Measurements from ENCODE around the gene THEMIS.

Gene THEMIS

DNA sequence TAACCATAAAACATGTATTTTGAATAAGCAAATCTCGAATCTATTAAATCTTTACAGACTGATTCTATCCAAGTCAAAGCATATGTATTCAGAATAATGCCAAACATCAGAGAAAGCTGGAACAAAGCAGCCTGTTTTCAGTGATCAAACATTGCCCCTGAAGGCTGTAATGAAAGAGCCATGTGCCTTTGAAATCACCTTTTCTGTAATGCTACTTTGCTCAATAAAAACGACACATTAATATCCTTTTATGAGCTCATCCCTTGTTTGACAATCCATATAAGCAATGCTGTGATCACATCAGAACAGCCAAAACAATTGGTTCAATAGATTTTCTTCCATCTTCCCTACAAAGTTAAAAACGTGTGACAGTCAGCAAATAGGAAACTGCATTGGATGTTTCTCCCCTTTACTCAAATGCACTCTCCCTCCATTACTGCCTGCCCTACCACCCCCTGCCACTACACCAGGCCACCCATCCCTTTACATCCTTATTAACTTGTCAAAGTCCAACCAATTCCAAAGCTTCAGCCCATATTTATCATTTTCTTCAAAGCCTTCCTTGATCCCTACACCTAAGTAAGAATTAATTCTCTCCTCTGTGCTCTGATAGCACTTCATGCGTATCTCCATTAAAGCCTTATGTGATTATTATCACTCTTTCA lies 42.0 kb downstream of the THEMIS start:
- no peak for DNase-seq (ENCODE audit: low read depth)

DNA sequence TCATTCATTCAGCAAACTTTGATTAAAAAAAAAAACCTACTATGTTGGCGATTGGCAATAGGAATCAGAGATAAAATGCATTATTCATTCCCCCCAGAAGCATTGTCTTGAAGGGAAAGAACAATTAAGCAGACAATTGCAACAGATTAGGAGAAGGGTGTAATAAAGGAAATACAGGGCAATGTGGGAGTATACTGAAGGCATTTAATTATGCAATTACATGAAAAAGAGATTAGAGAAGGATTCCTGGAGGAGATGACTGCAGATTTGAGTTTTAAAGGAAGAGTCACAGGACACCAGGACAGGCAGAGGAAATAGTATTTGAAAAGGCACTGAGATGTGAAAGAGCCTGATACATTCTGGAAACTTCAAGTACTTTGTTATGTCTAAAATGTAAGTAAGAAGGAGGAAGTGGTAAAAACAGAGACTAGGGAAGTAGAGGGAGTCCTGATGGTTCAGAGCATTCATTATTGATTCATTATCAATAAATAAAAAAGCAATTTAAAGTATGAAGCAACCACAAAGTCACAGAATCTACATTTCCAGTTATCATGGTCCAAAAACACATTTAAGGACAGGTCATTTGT lies 43.7 kb downstream of the THEMIS start:
- no peak for DNase-seq (ENCODE audit: low read depth)

DNA sequence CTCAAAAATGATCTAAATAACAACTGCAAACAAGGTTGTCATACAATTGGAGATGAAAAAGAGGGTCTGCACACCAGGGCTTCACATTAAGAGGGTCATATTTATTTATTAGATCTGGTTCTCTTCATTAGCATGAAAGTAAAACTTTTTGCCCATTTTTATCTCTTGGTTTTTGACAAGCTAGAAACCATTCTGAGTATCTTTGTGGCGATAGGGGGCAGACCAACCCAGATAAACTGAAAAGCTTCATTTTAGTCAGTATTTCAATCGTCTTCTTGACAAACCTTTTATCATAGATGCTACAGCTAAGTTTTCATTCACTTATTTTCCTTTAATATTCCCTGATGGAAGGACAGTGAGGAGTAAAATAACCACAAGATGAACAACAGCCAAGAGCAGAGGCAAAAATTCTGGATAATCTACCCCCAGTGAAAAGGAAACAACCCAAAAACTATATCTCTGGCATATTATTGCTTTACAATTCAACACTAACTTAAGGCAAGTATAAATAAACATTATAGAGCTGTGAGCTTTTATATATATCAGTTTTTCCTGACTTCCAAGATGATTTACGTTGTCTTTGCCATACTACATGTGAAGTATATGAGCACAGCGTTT lies 45.2 kb downstream of the THEMIS start:
- DNase-seq (ENCODE audit: low read depth), result peak; percentile 13

DNA sequence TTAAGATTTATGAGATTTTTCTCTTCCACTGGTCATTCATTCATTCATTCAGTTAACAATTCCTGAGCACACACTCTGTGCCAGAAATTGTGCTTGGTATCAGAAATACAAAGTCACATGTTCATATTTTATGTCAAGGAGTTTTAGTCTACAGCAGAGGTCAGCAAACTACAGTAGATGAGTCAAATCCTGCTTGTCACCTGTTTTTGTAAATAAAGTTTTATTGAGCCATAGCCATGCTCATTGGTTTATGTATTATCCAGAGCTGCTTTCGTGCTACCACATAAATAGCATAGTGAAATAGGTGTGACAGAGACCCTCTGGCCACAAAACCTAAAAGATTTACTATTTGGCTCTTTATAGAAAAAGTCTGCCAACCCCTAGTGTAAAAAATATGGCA lies 46.8 kb downstream of the THEMIS start:
- DNase-seq (ENCODE audit: low read depth), result no peak

DNA sequence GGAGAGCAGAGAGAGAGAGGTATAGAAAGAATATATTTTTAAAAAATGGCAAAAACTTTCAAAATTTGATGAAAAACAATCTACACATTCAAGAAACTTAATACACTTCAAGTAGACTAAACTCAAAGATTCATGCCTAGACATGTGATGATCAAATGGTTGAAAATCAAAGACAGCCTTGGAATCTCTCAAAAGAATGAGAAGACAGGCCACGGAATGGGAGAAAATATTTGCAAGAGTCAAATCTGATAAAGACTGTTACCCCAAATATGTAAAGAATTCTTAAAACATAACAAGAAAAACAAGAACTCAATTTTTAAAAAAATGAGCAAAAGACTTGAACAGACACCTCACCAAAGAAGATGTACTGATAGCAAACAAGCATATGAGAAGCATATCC lies 49.7 kb downstream of the THEMIS start:
- no peak for DNase-seq (ENCODE audit: low read depth)

DNA sequence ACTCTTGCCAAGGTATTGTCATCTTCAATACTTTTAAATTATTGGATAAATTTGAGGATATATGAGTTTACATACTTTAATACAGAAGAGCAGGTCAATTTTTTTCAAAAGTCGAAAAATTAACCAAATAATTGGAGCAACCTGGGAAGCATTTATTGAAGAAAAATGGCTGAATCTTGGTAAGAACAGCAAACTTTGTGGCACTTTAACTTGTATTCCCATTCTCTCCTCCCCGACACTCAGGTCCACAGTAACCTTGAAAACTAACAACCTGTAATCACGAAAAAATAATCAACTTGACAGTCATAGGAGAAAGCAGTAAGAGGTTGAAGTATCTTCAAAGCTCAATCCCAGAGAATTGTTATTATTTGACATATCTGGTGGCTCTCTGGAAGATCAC lies 55.6 kb downstream of the THEMIS start:
- no peak for DNase-seq (ENCODE audit: low read depth)

DNA sequence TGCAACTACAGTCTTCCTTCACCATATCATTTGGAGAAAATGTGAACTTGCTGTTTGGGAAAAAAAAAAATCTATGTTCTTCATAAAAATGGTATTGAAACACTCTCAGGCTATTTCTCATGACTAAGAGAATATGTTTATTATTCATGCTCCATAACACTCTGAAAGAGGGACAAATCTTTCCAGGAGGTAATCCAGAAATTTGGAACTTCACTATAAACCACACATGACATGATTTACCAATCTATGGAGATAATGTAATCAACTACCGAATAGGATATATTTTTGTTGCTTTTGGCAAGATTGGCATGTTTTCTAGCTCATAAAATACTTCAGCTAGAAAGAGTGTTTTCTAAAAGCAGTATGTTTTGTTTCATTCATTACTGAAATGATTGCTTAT lies 56.3 kb downstream of the THEMIS start:
- DNase-seq (ENCODE audit: low read depth), result no peak

DNA sequence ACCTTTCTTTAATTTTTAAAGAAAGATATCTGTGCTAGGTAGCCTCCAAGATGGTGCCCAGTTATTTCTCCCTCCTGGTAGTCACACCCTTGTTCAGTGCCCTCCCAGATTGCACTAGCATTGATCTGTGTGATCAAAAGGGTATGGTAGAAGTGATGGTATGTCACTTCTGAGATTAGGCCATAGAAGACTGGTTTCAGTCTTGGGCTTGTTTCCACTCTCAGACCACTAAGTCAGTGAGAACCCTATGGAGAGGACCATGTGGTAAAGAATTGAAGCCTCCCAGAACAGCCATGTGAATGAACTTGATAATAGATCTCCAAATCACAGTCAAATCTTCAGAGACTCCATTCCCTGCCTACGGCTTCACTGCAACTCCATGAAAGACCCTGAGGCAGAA lies 57.3 kb downstream of the THEMIS start:
- no peak for DNase-seq (ENCODE audit: low read depth)

DNA sequence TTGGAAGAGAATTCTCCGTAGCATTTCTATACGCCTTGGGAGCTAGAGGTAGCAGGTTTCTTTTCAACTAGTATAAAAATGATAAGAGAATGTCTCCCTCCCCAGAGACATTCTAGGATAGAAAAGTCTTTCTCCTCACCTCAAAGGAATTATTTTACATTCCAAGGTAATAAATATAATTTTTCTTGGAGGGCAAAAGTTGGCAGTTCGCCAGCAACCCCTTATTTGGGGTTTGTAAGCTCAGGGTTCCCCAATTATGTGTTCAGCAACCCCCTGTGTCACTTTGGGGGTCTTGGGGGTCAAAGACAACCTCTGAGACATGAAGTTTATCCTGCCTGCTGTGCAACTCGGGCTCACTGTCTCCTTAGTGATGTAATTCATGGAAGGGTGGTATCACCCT lies 58.3 kb downstream of the THEMIS start:
- DNase-seq (ENCODE audit: low read depth), result no peak

DNA sequence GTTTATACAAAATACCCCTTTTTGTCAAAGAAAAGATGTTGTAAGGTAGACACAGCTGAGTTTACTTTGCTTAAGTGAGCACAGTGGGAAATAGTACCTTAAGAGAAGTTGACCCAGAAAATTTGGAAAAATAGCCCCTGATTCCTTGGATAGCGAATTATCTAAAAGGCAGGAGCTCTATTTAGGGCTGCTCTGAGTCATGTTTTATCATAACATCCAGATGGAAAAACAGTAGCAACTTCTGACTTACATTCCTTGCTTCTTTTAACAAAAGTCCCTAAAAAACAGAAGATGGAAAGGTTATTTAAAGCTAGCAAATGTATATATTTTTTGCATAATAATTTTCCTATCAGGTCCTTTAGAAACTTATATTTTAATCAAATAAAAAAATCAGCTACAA lies 59.0 kb downstream of the THEMIS start:
- no peak for DNase-seq (ENCODE audit: low read depth)

DNA sequence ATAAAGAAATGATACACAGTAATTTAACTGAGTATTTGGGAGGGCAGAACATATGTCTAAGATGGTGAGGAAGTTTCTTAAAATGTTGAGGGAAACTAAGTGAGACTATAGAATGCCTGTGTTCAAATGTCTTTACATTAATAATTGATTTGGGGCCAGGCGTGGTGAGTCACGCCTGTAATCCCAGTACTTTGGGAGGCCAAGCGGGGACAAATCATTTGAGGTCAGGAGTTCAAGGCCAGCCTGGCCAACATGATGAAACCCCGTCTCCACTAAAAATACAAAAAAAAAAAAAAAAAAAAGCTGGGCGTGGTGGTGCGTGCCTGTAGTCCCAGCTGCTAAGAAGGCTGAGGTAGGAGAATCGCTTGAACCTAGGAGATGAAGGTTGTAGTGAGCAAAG lies 66.7 kb downstream of the THEMIS start:
- DNase-seq (ENCODE audit: low read depth), result no peak

DNA sequence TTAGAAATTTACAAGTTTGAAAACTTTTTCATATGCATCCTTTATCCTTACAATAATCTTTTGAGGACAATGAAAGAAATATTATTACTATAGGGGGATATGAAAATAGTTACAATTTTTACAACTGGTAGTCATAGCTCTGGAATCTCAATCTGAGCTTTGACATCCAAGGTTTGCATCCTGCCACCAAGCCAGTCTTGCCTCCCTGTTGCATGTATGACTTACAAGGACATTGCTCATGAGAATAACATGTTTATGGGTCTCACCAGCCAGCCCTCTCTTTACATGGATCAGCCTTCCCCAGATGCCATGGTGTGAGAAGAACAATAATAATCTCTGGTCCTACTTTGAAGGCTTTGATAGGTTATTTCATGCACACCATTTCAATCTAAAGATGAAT lies 67.5 kb downstream of the THEMIS start:
- no peak for DNase-seq (ENCODE audit: low read depth)

DNA sequence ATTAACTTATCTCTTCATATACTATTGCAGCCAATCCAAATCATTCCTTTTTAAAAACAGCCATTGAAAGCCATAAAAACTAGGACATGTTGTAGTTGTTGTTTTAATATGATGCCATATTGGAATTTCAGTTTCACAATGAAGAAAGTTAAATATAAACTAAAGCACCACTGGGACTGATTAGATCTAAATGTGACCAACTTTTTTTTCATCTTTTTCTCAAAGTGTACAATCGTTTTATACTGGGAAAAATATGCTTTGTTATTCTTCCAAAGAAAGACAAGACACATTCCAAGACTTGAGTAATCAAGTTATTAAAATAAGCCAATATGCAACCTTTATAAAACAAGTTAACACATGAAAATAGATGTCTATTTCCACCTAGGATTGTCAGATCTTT lies 68.5 kb downstream of the THEMIS start:
- DNase-seq (ENCODE audit: low read depth), result no peak

DNA sequence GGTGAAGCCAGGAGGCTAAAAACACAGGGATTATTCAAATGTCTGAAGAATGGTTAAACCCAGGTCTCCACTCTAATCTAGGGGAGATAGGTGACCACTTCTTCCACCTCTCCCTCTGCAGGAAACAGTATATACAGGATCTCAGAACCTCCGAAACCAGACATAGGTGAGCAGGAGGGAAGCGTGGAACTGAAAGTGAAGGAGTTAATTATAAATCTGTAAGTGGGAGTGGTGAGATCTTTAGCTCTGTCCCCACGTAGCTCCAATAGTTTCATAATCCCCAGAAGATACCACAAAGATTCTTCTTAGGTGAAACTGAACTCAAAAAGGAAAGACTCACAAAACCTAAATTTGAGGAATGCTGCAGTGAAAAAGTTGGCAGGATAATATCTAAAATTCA lies 76.8 kb downstream of the THEMIS start:
- DNase-seq (ENCODE audit: low read depth), result no peak

DNA sequence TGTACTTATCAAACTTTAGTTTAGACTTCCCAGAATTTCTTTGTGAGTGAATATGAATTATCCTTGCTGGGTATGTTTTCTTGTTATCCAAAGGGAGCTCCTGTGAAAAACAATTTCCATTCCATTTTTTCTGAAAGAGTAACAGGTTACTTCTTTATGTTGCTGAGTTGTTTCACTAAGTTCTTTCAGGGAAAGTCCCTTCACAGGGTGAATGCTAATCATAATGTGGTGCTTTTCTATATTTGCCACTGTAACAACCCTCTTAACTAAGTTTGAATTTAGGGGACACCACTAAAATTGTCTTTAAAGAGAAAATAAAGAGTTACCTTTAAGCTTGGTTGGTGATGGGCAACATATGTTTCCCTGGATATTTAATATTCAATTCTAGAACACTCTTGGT lies 79.4 kb downstream of the THEMIS start:
- no peak for DNase-seq (ENCODE audit: low read depth)

DNA sequence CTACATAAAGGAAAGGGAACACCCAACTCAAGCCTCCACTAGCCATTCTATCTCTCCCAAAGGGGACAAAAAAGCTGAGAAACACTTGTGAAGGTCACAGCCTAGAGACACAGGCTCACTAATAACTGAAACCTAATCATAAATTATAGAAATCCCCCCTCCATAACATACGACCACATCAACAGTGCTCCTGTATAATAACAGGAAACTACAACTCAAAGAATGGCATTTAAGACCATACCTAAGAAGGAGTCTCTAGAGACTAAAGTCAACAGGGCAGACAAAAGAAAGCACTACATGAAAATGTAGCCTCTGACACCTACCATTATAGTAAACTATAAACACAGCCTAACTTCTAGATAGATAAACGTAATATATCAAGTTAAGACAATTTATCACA lies 82.7 kb downstream of the THEMIS start:
- DNase-seq (ENCODE audit: low read depth), result no peak

DNA sequence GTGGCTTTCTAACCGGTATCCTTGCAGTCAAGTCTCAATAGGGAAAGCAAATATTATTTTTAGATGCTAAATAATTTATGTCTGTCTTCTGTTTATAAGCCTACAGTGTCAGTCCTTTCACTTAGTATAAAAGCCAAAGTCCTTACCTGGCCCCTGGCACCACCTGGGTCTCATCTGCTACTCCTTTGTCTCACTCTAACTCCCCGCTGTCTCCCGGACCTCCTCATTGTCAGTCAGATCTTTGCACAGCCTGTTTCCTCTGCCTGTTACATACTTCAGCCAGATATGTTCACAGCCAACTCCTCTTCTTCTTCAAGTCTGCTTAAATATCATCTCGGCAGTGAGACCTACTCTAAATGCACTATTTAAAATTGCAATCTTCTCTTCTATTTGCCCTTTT lies 84.2 kb downstream of the THEMIS start:
- no peak for DNase-seq (ENCODE audit: low read depth)

DNA sequence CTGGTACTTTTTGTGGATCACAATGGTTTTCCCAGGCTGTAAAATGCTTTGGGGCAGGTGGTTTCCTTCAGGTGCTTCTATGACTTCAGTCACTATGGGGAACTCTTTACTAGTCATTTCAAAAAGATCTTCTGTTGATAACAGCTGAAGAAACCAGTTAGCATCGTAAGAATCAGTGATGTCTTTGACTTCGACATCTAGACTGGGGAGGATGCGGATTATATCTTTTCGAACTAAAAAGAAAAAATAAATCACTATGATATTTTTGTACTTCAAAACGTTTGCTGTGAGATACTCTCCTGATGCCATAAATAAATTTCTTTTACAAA lies 87.2 kb downstream of the THEMIS start:
- no peak for DNase-seq (ENCODE audit: low read depth)

DNA sequence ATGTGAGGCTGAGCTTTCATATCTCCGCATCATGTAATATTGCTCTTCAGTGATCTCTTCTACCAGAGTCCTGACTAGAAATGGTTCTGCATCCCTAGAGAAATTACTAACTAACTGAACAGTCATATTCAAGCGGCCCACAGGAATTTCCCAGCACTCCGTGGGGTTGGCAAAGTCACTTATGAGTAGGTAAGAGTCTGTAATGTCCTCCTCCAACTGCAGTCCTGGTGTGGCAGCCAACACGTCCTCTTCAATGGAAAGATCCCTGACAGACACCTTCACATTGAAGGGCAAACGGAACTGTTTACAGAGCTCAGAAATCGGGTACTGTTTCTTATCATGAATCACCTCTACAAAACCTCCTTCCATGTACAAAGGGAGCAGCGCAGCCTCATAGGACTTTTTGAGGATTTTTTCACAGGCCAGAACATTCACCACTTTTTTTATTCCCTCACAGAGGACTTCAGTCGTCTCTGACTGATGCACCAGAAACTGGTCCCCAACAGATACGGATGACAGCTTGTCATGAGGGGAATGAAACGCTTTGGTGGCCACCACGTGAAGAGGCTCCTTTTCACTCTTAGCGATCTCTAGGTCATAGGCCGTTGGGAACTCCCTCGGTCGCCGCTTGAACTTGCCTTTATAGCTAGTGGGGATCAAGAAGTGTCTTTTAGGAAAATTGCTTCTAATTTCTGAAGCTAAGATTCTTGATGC lies 87.7 kb downstream of the THEMIS start:
- no peak for DNase-seq (ENCODE audit: low read depth)

DNA sequence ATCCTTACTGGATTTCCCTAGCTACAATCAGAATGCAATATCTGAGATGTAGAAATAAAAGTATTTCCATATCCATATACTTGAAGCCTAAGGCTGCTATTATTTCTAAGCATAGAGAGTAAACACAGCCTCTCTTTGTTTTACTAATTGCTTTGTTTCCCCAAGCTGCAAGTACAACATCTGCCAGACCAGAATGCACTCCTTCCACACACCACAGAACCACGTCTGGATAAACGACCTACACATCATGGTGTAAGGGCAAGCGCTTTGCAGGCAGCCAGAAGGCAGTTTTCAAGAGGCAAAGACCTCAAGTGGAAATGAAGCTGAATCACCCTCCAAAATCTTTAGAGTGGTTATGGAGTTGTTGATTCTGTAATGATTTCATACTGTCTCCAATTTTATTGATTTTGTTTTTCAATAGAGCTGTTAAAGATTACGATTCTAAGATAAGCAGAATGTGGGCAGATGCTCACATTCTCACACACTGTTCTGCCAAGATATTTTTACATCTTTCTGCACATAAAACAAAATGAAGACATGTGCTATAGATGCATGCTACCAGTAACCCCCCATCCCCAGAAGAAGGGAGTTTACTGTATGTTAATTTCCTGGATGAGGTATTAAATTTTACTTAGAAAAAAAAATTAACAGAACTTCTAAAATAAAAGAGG lies 88.8 kb downstream of the THEMIS start:
- DNase-seq (ENCODE audit: low read depth), result no peak

DNA sequence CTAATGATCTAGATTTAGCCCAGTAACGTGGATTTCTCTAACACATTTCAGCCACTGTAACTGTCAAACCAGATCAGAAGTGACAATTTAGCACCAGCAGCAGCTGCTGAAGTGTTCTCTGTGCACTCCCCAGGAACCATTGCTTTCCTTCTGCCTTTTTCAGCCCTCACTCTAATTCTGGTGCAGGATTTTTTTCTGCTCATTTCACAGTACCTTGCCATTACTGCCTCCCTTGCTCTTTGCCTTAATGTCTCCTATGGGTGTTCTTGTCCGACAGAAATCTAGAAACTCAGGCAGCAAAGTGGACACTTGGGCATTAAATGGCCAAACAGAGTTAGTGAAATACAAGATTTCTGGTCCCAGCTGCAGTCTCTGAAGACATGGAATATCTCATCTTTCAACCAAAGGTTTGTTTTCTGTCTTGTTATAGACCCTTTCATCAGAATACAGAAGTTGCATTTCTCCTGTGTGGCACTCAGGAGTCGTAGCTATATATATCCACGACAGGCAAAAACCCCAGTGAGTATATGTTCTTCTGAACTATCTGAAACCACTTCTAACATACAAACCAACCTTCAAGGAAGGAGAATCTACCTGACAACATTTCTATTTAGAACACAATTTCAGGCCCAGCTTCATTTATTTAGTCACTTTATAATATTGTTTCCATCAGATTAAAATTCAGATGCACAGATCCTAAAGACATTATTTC lies 92.9 kb downstream of the THEMIS start:
- DNase-seq (ENCODE audit: low read depth), result no peak

DNA sequence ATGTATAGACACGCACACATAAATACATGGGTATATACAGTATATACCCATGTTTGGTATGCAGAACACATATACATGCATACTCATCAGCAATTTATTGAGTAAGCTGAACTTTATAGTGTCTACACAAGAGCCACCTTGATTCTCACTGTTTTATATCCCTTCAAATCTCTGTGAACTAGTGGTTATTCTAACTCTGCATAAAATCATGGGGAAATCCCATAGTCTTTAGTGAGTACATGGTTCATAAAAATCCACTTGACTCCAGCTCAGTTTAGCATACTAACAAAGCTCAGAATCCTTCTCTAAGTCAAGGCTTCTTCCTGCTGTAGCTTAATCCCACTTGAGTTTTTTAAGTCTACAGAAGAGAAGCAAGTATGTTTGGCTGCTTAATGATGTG lies 104.1 kb downstream of the THEMIS start:
- no peak for DNase-seq (ENCODE audit: low read depth)

All from activated T-helper 1 cell treated with Interleukin-2 at 50 U/mL for 16 hours (primary cell).